A549 (cell line): ENCODE measurements around the gene HIVEP1. TPM values are rescaled to one million over a fixed set of nuclear protein-coding genes. Genes with fewer than 3 reads are reported as not detected.

Experiments used
- ATAC-seq, 2 experiments: fragments of 200-7000 bp in 1 of 2; fragments of >200 bp in 1 of 2; cut with Nextera tagmentation in 1 of 2; cut with Tn5 transposase in 1 of 2; 3 replicates each; pipeline versions ENCODE4 v1.8.0 to v1.9.1; 2018 to 2020; ENCODE audit warnings: mild to moderate bottlenecking in 1 of 2, moderate library complexity in 1 of 2
- CTCF ChIA-PET: fragments of 300-600 bp; sonication (Branson Sonifier 250); formaldehyde crosslinking; extraction: SDS; loops from one replicate; lab custom pipeline; 2021; ENCODE audit warnings: antibody characterized with exemption, inconsistent platforms; lab: Yijun Ruan, JAX
- POLR2A ChIA-PET: fragments of 350-600 bp; formaldehyde crosslinking; extraction: SDS; loops from one replicate; lab custom pipeline; 2021; ENCODE audit warnings: antibody characterized with exemption, inconsistent platforms; lab: Yijun Ruan, JAX
- DNase-seq, 2 experiments: peaks; one replicate each; pipeline versions ENCODE4 v3.0.0 to v3.0.0-alpha.2; 2011 to 2016; ENCODE audit warnings: low read depth in 1 of 2, low spot score in 1 of 2
- FAIRE-seq: peaks from 2 replicates; lab custom pipeline; 2011; peaks lifted over from hg19 to GRCh38; lab: Jason Lieb, UNC
- H3K27ac ChIP-seq, 2 experiments: fragments of >200 bp; sonication (Bioruptor Twin); formaldehyde crosslinking; 3 replicates each; pipeline ENCODE4 v1.5.1; 2016 to 2017
- H3K4me1 ChIP-seq: fragments of >200 bp; sonication (Bioruptor Twin); formaldehyde crosslinking; 3 replicates; pipeline ENCODE4 v1.6.1; 2016
- H3K4me2 ChIP-seq: fragments of >200 bp; sonication (Bioruptor Twin); formaldehyde crosslinking; 3 replicates; pipeline ENCODE4 v1.6.1; 2016
- H3K4me3 ChIP-seq: fragments of >200 bp; sonication (Bioruptor Twin); formaldehyde crosslinking; 3 replicates; pipeline ENCODE4 v1.5.1; 2016
- H3K9me3 ChIP-seq: fragments of >200 bp; sonication (Bioruptor Twin); formaldehyde crosslinking; 3 replicates; pipeline ENCODE4 v1.6.1; 2016
- CBX8 ChIP-seq: fragments of 200-600 bp; sonication (generic); IDR thresholded peaks from 2 replicates; pipeline ENCODE4 v1.6.1; 2016
- CEBPB ChIP-seq, 2 experiments: fragments of >200 bp in 1 of 2; sonication (Bioruptor Twin) in 1 of 2; formaldehyde crosslinking in 1 of 2; IDR thresholded peaks; 2 replicates each; pipeline ENCODE4 v1.6.1; 2012 to 2016
- CHD4 ChIP-seq: fragments of 200-600 bp; sonication (generic); IDR thresholded peaks from 2 replicates; pipeline ENCODE4 v1.6.1; 2016; ENCODE audit warnings: antibody characterized with exemption, mild to moderate bottlenecking, borderline replicate concordance
- ESRRA ChIP-seq: fragments of 150-350 bp; IDR thresholded peaks from 2 replicates; pipeline ENCODE4 v1.6.1; 2014; ENCODE audit warnings: mild to moderate bottlenecking, low read length, borderline replicate concordance
- FOSB ChIP-seq: fragments of 250-450 bp; sonication (Bioruptor Pico); IDR thresholded peaks from 2 replicates; pipeline ENCODE4 v1.5.0; 2020; ENCODE audit warnings: mild to moderate bottlenecking, moderate library complexity
- FOXS1 ChIP-seq: fragments of 250-450 bp; sonication (Bioruptor Pico); IDR thresholded peaks from 2 replicates; pipeline ENCODE4 v1.5.0; 2020; ENCODE audit warnings: mild to moderate bottlenecking, moderate library complexity
- GATA3 ChIP-seq: IDR thresholded peaks from 2 replicates; pipeline ENCODE4 v1.6.1; 2012; ENCODE audit warnings: borderline replicate concordance
- HDAC2 ChIP-seq: fragments of 200-600 bp; sonication (generic); IDR thresholded peaks from 2 replicates; pipeline ENCODE4 v1.6.1; 2016
- HEYL ChIP-seq: fragments of 250-450 bp; sonication (Bioruptor Pico); IDR thresholded peaks from 2 replicates; pipeline ENCODE4 v1.8.0; 2021; ENCODE audit warnings: mild to moderate bottlenecking, moderate library complexity
- KDM5A ChIP-seq: fragments of 200-600 bp; sonication (generic); IDR thresholded peaks from 2 replicates; pipeline ENCODE4 v1.6.1; 2016; ENCODE audit warnings: antibody characterized with exemption, mild to moderate bottlenecking
- MAZ ChIP-seq: fragments of 150-350 bp; IDR thresholded peaks from 2 replicates; pipeline ENCODE4 v1.6.1; 2014; ENCODE audit warnings: antibody characterized with exemption, low read depth, low read length, borderline replicate concordance
- MYC ChIP-seq: IDR thresholded peaks from 2 replicates; pipeline ENCODE4 v1.6.1; 2012; ENCODE audit warnings: mild to moderate bottlenecking, inconsistent platforms, low read length, improper control_type of control experiment, borderline replicate concordance
- NR3C1 ChIP-seq: fragments of >200 bp; sonication (Bioruptor Twin); formaldehyde crosslinking; IDR thresholded peaks from 3 replicates; pipeline ENCODE4 v1.6.1; 2017
- POLR2A ChIP-seq: IDR thresholded peaks from 2 replicates; pipeline ENCODE4 v1.6.1; 2012; ENCODE audit warnings: mild to moderate bottlenecking, low read length
- RNF2 ChIP-seq: fragments of 200-600 bp; sonication (generic); IDR thresholded peaks from 2 replicates; pipeline ENCODE4 v1.6.1; 2016; ENCODE audit warnings: low read depth, mild to moderate bottlenecking, antibody characterized with exemption, moderate library complexity, borderline replicate concordance
- SMC3 ChIP-seq: fragments of >200 bp; sonication (Bioruptor Twin); formaldehyde crosslinking; IDR thresholded peaks from 3 replicates; pipeline ENCODE4 v1.6.1; 2018; ENCODE audit warnings: inconsistent platforms
- TFCP2L1 ChIP-seq: fragments of 250-450 bp; sonication (Bioruptor Pico); IDR thresholded peaks from 2 replicates; pipeline ENCODE4 v1.5.0; 2021; ENCODE audit warnings: mild to moderate bottlenecking
- ZC3H11A ChIP-seq: fragments of 450-650 bp; IDR thresholded peaks from 2 replicates; pipeline ENCODE4 v1.6.1; 2014; ENCODE audit warnings: antibody characterized with exemption, mild to moderate bottlenecking
- ZFP36 ChIP-seq: fragments of 450-650 bp; IDR thresholded peaks from 2 replicates; pipeline ENCODE4 v1.6.1; 2014; ENCODE audit warnings: borderline replicate concordance; ENCODE audit not compliant: partially characterized antibody
- ZNF302 ChIP-seq: fragments of 250-450 bp; sonication (Bioruptor Pico); IDR thresholded peaks from 2 replicates; pipeline ENCODE4 v1.9.0; 2021; ENCODE audit warnings: inconsistent platforms, mild to moderate bottlenecking, moderate library complexity
- WGBS: methylation state at CpG from one replicate; pipeline ENCODE4 v1.1.6; 2017; ENCODE audit errors: missing lambda C conversion rate; 5-methylcytosine and 5-hydroxymethylcytosine counted together
- polyA plus RNA-seq, 4 experiments: library from polyadenylated mRNA; depleted of rRNA in 3 of 4; stranded (reverse); fragments of >200 nt; fragmentation: RNase III in 1 of 4; extraction: RNeasy Plus Mini Kit Qiagen cat#74134 plus additional on column Dnase treatment in 1 of 4; gene quantifications; 2 replicates in 3 of 4; 3 replicates in 1 of 4; pipeline ENCODE4 v1.2.3, GENCODE V29; 2011 to 2017
- TF ChIP-seq, protein P1 (sequence below): fragments of >200 bp; sonication (Bioruptor Twin); formaldehyde crosslinking; IDR thresholded peaks from 3 replicates; pipeline ENCODE4 v1.6.1; 2016

The HIVEP1 gene
- polyA plus RNA-seq, 2 of the 4 experiments (the other 2 are of a cell fraction): 5.8 to 10.5 TPM

DNA sequence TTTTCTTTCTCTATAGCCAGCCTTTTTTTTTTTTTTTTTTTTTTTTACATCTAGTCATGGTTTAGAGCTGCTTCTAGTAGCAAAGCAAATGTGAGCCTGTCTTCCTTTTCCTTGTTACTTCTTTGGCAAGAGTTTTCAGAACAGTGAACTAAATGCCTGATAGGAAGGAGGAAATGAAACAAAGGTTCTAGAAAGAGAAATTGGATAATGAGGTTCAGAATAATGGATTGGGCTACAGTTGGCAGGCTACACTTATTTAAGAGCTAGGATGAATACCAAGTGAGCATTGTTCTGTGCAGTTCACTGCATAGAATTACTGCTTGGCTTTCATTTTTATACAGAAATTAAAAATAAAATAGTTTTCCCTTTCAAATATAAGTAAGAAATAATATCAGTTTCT, 78.6 kb downstream of the HIVEP1 start (continued):
- no peak for TF ChIP-seq RNF2
- TF ChIP-seq KDM5A: no peak
- TF ChIP-seq FOSB: no peak

DNA sequence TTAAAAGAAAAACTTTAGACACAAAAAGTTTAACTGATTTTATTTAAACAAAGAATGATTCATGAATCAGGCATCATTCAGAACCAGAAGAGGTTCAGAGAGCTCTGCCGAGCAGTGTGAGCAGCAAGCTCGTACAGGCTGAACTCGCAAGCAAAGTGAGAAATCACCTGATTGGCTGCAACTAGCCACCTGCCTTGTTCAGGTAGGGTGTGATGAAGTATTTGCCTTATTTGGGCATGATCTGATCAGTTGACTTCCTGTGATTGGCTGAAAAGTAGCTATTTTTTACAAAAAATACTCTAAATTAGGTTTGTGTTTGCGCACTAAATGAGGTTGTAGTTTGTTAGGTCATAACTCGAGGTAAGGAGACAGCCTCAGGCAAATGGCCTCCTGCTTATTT, 80.7 kb downstream of the HIVEP1 start:
- no peak for ATAC-seq
- POLR2A ChIA-PET: no interaction called here
- Histone ChIP-seq H3K27ac (no peak overlapping the region), H3K4me2 (no peak overlapping the region), H3K9me3 (no peaks in the 10 kb centered on the region), H3K4me3 (no peak overlapping the region), H3K4me1 (no peaks in the 10 kb centered on the region)
- 91% methylated on average over 5 of the region's 5 CpGs for WGBS
- TF ChIP-seq KDM5A: no peak
- TF ChIP-seq MYC: no peak
- TF ChIP-seq ESRRA: no peak
- TF ChIP-seq MAZ: no peak
- TF ChIP-seq CEBPB (IDR thresholded peaks at IDR 0.05): no peak
- no peak for TF ChIP-seq ZC3H11A
- DNase-seq: no peak
- FAIRE-seq: no peak
- CTCF ChIA-PET: interaction anchor here (1.2 kb wide), 1 partner anchor 10 kb away, joined by 3 read pairs; no protein-coding TSS in a partner anchor

DNA sequence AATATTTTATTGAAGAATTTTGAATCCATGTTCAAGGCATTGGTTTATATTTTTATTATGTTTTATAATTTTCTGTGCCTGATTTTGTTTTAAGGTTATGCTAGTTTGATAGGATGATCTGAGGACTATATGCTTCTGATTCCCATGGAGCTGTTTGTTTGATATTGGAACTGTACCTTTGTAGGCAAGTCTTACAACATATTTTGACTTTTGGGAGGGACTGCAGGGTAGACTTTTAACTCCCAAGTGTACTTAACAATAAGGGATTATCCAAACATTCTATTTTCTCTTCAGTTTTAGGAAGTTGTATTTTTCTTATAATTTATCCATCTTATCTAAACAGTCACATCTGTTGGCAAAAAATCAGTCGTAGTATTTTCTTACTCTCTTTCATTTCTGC, 82.6 kb downstream of the HIVEP1 start:
- no peaks in the 10 kb centered on the region for H3K9me3 ChIP-seq
- POLR2A ChIA-PET: no interaction called here
- TF ChIP-seq GATA3: no peak
- TF ChIP-seq CBX8: no peak
- TF ChIP-seq, protein P1, sequence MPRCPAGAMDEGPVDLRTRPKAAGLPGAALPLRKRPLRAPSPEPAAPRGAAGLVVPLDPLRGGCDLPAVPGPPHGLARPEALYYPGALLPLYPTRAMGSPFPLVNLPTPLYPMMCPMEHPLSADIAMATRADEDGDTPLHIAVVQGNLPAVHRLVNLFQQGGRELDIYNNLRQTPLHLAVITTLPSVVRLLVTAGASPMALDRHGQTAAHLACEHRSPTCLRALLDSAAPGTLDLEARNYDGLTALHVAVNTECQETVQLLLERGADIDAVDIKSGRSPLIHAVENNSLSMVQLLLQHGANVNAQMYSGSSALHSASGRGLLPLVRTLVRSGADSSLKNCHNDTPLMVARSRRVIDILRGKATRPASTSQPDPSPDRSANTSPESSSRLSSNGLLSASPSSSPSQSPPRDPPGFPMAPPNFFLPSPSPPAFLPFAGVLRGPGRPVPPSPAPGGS: no peak
- no peak for TF ChIP-seq MYC
- no peak for TF ChIP-seq ZFP36
- no peak for TF ChIP-seq CHD4
- TF ChIP-seq ZNF302 (CRISPR knock-in tag): no peak
- TF ChIP-seq TFCP2L1 (CRISPR knock-in tag): no peak
- TF ChIP-seq FOXS1 (CRISPR knock-in tag): no peak
- no peak for DNase-seq
- H3K4me2 ChIP-seq: no peak overlapping the region
- no peaks in the 10 kb centered on the region for H3K4me1 ChIP-seq
- H3K27ac ChIP-seq: no peak overlapping the region
- FAIRE-seq: no peak
- no peak for ATAC-seq
- H3K4me3 ChIP-seq: no peak overlapping the region
- WGBS: 82% methylated on average over 1 of the region's 1 CpG
- CTCF ChIA-PET: no interaction called here

DNA sequence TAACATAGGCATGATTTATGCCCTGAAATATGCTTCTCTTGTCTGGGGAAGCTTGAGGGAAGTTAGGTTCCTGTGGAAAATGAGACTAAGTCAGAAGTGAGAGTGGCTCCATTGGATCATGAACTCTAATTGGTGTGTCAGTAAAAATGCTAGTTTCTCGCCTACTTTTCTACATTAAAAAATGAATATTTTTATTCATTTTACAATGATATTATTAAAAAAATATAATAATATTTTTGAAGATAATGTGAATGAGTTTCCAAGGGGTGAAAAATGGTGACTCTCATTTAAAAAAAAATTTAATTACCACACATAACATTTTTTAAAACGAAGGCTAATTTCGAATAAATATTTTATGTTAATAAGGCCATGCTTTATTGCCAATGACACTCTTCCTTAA, 84.2 kb downstream of the HIVEP1 start:
- DNase-seq (no peak), FAIRE-seq (no peak), ATAC-seq (no peak)
- ChIA-PET POLR2A (no interaction called here), CTCF (no interaction called here)
- no peaks in the 10 kb centered on the region for H3K9me3 ChIP-seq
- no peaks in the 10 kb centered on the region for H3K4me1 ChIP-seq
- no peak overlapping the region for H3K27ac ChIP-seq
- no peak overlapping the region for H3K4me2 ChIP-seq
- TF ChIP-seq HEYL (CRISPR knock-in tag) (no peak), FOXS1 (CRISPR knock-in tag) (no peak), CEBPB (IDR thresholded peaks at IDR 0.05) (no peak), HDAC2 (no peak), SMC3 (no peak), POLR2A (no peak), GATA3 (no peak), TFCP2L1 (CRISPR knock-in tag) (no peak), NR3C1 (no peak)
- TF ChIP-seq, protein P1: no peak
- no peak overlapping the region for H3K4me3 ChIP-seq
- WGBS: 94% methylated on average over 3 of the region's 3 CpGs
